Measurements from ENCODE around the gene CLEC4G. TPM values are rescaled to one million over a fixed set of nuclear protein-coding genes. Genes with fewer than 3 reads are reported as not detected.

Gene CLEC4G
- total RNA-seq, 2 experiments from 2014 or later, result not detected

- POLR2A ChIA-PET, result interaction anchor here (0.9 kb wide), 1 partner anchor 8 kb away, joined by 4 read pairs; no protein-coding TSS in a partner anchor
- H3K27ac Mint-ChIP-seq, result no peak overlapping the region
- H3K27me3 Mint-ChIP-seq, result peaks cover 15% of the 10 kb centered on the region
- TF ChIP-seq CTCF (IDR thresholded peaks at IDR 0.05), result no peak
- intact Hi-C loops (cut with micrococcal nuclease), result loop anchor here (10.0 kb wide), 1 partner anchor 55 kb away; no protein-coding TSS in a partner anchor
- CTCF ChIA-PET, result interaction anchor here (0.8 to 1.7 kb wide), 6 partner anchors 11 to 171 kb away, joined by 3 to 5 read pairs (median 3); partner anchors contain the start of gene TRAPPC5
- DNase-seq (no peak), ATAC-seq (no peak)
- peaks cover 17% of the 10 kb centered on the region for H3K4me1 Mint-ChIP-seq (ENCODE audit: low read depth)
- no peaks in the 10 kb centered on the region for H3K9me3 Mint-ChIP-seq
- H3K36me3 Mint-ChIP-seq (ENCODE audit: low read depth), result no peaks in the 10 kb centered on the region
- no peak overlapping the region for H3K4me3 Mint-ChIP-seq
Measured at GRCh38 chr19:7739801-7740681, 8.1 kb upstream of the CLEC4G start.

- intact Hi-C loops (cut with micrococcal nuclease), result no loop called here
- ATAC-seq (no peak), DNase-seq (no peak)
- ChIA-PET POLR2A (interaction anchor here (0.9 kb wide), 1 partner anchor 9 kb away, joined by 4 read pairs; no protein-coding TSS in a partner anchor), CTCF (interaction anchor here (0.8 to 1.7 kb wide), 8 partner anchors 8 to 171 kb away, joined by 3 to 5 read pairs (median 3); partner anchors contain the start of genes CD209 and TRAPPC5)
- Mint-ChIP-seq H3K27me3 (peaks cover 13% of the 10 kb centered on the region), H3K4me1 (ENCODE audit: low read depth) (peaks cover 14% of the 10 kb centered on the region), H3K27ac (no peak overlapping the region), H3K36me3 (ENCODE audit: low read depth) (no peaks in the 10 kb centered on the region), H3K9me3 (no peaks in the 10 kb centered on the region), H3K4me3 (no peak overlapping the region)
- no peak for TF ChIP-seq CTCF (IDR thresholded peaks at IDR 0.05)
Measured at GRCh38 chr19:7739211-7739755, 7.4 kb upstream of the CLEC4G start.

- Mint-ChIP-seq H3K36me3 (ENCODE audit: low read depth) (no peaks in the 10 kb centered on the region), H3K9me3 (no peaks in the 10 kb centered on the region), H3K27me3 (peaks cover 12% of the 10 kb centered on the region), H3K27ac (no peak overlapping the region), H3K4me3 (no peak overlapping the region), H3K4me1 (ENCODE audit: low read depth) (peaks cover 3% of the 10 kb centered on the region)
- CTCF ChIA-PET, result interaction anchor here (1.1 to 1.7 kb wide), 4 partner anchors 10 to 86 kb away, joined by 3 to 5 read pairs (median 3); partner anchors contain the start of gene CD209
- intact Hi-C loops (cut with micrococcal nuclease), result no loop called here
- TF ChIP-seq CTCF (IDR thresholded peaks at IDR 0.05), result no peak
- POLR2A ChIA-PET, result interaction anchor here (0.7 kb wide), 1 partner anchor 142 kb away, joined by 3 read pairs; no protein-coding TSS in a partner anchor
- DNase-seq (no peak), ATAC-seq (peak; percentile 20)
Measured at GRCh38 chr19:7738023-7738422, 6.1 kb upstream of the CLEC4G start.

GRCh38 chr19:7737215-7737614 lies 5.3 kb upstream of the CLEC4G start:
- H3K9me3 Mint-ChIP-seq, result no peaks in the 10 kb centered on the region
- TF ChIP-seq CTCF (IDR thresholded peaks at IDR 0.05), result no peak
- no peak for ATAC-seq

More at GRCh38 chr19:7737215-7737614, 5.3 kb upstream of the CLEC4G start:
- CTCF ChIA-PET, result no interaction called here
- no peak overlapping the region for H3K27ac Mint-ChIP-seq
- POLR2A ChIA-PET, result interaction anchor here (0.6 kb wide), 1 partner anchor 41 kb away, joined by 3 read pairs; no protein-coding TSS in a partner anchor
- peaks cover 12% of the 10 kb centered on the region for H3K27me3 Mint-ChIP-seq
- peaks cover 3% of the 10 kb centered on the region for H3K4me1 Mint-ChIP-seq (ENCODE audit: low read depth)
- H3K4me3 Mint-ChIP-seq, result no peak overlapping the region
- intact Hi-C loops (cut with micrococcal nuclease), result no loop called here
- no peaks in the 10 kb centered on the region for H3K36me3 Mint-ChIP-seq (ENCODE audit: low read depth)
- no peak for DNase-seq
